Stimulated activated CD4-positive, alpha-beta T cell treated with anti-CD3 and anti-CD28 coated beads, Interleukin-1b, Interleukin-23, amount 100 ng/mL, for 48 hours (primary cell): ENCODE measurements around the gene ISLR2.
"Not testable (repeated sequence)": the region's sequence is repeated elsewhere in the genome, so short reads cannot be mapped to it uniquely, and the experiment has no call there.

Experiments
- DNase-seq: peaks from one replicate; pipeline ENCODE4 v3.0.0-alpha.2; 2020

ISLR2 gene, protein sequence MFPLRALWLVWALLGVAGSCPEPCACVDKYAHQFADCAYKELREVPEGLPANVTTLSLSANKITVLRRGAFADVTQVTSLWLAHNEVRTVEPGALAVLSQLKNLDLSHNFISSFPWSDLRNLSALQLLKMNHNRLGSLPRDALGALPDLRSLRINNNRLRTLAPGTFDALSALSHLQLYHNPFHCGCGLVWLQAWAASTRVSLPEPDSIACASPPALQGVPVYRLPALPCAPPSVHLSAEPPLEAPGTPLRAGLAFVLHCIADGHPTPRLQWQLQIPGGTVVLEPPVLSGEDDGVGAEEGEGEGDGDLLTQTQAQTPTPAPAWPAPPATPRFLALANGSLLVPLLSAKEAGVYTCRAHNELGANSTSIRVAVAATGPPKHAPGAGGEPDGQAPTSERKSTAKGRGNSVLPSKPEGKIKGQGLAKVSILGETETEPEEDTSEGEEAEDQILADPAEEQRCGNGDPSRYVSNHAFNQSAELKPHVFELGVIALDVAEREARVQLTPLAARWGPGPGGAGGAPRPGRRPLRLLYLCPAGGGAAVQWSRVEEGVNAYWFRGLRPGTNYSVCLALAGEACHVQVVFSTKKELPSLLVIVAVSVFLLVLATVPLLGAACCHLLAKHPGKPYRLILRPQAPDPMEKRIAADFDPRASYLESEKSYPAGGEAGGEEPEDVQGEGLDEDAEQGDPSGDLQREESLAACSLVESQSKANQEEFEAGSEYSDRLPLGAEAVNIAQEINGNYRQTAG

GRCh38 chr15:74130155-74130848 lies at the start of gene ISLR2:
Gene ISLR2 (plus strand): TSS chr15:74130586. CDS start chr15:74132755, 2,169 bp downstream.
- no peak for DNase-seq

- not testable (repeated sequence) for DNase-seq
Observed at GRCh38 chr15:74082450-74082849, 47.9 kb upstream of the ISLR2 start, which contains the start of gene GOLGA6A. Gene GOLGA6A (minus strand): TSS chr15:74082550. CDS start chr15:74082509, 41 bp downstream.

- DNase-seq: not testable (repeated sequence)
Observed at GRCh38 chr15:74094567-74094966, 35.8 kb upstream of the ISLR2 start.

DNA sequence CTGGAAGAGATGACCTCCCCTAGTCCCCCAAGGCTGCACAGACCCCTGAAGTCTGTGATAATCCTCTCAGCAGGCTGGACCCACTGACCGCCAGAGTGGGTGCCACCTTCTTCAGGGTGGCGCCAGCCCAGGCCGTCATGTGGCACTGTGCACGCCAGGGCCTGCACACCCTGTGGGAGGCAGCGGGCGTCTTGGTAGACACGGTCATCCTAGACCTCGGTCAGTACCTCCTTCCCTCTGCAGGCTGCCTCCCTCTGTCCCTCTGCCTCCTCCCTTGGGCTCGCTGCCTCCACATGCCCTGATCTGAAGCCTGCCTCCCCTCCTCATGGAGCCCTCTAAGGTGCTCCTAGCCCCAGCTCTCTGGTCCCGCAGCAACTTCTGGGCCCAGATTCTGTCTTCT lies 34.8 kb upstream of the ISLR2 start:
- DNase-seq: not testable (repeated sequence)

GRCh38 chr15:74096753-74097474 lies 33.5 kb upstream of the ISLR2 start:
- DNase-seq: not testable (repeated sequence)

DNA sequence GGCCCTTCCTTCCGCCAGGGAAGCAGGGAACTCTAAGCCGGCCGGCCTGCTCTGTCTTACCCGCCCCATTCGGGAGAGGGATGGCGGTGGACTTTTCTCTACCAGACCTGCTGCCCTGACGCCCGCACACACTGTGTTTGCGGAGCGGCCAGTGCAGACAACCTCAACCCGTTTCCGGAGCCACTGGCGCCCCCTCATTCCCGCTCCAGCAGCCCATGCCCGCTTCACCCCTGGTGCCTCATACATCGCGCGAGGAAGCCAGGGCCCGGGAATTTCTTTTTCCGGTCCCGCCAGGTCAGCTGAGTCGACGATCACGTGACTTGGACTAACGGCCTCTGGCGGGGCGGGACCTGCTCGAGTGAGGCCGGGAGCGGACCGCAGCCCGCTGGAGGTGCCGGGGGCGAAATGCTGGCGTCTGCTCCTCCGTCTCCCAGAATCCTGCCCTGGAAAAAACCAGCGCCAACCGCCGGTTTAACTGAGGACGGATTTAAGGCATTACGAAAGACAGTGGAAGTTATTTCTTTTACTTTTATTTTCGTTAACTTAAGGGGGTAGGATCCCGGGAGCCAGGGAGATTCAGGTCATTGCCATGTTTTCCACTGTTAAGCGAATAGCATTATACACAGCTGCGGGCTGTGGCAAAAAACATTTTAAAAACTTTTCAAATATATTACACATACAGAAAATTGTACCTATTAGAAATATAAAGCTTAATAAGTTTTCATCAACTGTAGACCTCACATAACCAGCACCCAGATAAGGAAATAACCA lies 30.2 kb upstream of the ISLR2 start:
- DNase-seq: peak; percentile 87

- DNase-seq: no peak
Observed at GRCh38 chr15:74108111-74108510, 22.3 kb upstream of the ISLR2 start.

DNA sequence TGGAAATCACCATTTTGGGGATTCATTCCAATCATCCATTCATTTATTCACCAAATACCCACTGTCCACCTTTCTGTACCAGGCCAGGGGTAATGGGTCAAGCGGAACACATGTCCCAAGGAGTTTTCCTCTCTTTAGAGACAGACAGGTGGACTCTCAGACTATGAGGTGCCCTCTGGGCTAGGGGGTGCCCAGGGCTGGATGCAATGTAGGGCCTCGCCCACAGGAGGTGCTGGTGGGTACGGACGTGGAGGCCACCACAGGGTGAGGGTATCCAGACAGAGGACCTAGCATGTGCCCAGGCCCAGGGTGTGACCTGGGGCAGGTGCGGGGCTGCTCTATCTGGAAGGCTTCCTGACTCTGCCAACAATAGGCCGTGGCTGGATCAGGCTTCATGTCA lies 21.8 kb upstream of the ISLR2 start:
- not testable (repeated sequence) for DNase-seq

GRCh38 chr15:74109713-74110112 lies 20.7 kb upstream of the ISLR2 start:
- DNase-seq: no peak

DNA sequence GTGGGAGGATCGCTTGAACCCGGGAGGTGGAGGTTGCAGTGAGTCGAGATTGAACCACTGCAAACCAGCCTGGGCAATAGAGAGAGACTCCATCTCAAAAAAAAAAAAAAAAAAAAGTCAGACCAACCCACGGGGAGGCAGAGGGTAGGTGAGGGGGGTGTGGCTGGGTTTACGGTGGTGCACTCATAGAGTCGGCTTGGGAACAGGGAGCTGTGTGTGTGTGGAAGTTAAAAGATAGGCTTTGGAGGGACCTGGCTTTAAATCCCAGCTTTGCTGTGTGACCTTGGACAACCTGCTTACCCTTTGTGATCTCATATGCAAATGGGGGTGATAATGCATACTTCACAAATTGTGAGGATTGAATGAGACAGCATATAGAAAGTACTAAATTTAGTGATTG lies 10.0 kb upstream of the ISLR2 start:
- no peak for DNase-seq

GRCh38 chr15:74121039-74121438 lies 9.3 kb upstream of the ISLR2 start:
- no peak for DNase-seq

DNA sequence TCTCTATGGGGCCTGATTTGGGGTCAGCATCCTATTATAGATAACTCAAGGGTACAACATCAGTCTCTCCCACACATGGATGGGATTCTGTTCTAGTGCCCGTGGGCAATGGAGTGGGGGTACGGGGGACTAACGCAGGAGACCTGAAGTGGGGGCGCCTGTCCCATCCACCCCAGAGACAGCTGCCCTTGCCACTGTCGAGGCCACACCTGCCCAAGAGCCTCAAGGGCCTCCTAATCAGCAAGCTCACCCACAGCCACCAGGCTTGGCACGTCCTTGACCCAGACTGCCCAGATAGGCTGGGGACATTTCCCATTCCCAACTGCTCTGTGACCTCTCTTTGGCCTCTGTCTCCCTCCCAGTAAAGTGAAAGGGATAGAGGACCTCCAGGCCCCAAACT lies 8.5 kb upstream of the ISLR2 start:
- no peak for DNase-seq

- DNase-seq: no peak
Observed at GRCh38 chr15:74122403-74123130, 7.8 kb upstream of the ISLR2 start.

DNA sequence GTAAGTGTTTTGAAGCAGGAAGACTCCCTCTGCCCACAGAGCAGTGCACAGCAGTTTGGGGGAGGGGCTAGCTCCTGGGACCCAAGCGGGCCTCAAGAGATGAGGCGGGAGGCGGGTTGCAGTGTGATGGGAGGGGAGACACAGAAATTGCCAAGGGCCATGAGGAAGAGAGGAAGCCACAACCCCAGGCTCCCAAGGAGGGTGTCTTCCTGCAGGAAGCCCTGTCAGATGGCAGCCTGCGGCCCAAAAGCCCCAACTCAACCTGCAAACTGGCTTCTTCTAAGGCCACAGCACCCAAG lies 7.3 kb upstream of the ISLR2 start:
- DNase-seq: no peak

DNA sequence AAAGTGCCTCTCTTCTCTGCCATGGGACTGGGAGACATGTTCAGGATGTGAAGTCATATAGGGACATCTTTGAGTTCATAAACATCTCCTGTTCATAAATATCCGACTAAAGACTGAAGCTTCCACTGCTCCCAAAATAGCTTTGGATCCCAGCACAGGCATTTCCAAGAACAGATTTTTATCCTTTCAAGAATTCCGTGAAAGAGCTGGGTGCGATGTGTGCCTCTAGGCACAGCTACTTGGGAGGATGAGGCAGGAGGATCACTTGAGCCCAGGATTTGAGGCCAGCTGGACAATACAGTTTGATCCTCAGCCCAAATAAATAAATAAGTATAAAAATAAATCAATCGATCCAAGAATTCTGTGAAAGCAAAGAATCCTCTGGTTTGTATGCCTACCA lies 6.7 kb upstream of the ISLR2 start:
- DNase-seq: no peak

GRCh38 chr15:74124196-74124595 lies 6.2 kb upstream of the ISLR2 start:
- DNase-seq: no peak

GRCh38 chr15:74124759-74125158 lies 5.6 kb upstream of the ISLR2 start:
- no peak for DNase-seq

- peak; percentile 87 for DNase-seq
Observed at GRCh38 chr15:74127255-74127953, 3.0 kb upstream of the ISLR2 start.

DNA sequence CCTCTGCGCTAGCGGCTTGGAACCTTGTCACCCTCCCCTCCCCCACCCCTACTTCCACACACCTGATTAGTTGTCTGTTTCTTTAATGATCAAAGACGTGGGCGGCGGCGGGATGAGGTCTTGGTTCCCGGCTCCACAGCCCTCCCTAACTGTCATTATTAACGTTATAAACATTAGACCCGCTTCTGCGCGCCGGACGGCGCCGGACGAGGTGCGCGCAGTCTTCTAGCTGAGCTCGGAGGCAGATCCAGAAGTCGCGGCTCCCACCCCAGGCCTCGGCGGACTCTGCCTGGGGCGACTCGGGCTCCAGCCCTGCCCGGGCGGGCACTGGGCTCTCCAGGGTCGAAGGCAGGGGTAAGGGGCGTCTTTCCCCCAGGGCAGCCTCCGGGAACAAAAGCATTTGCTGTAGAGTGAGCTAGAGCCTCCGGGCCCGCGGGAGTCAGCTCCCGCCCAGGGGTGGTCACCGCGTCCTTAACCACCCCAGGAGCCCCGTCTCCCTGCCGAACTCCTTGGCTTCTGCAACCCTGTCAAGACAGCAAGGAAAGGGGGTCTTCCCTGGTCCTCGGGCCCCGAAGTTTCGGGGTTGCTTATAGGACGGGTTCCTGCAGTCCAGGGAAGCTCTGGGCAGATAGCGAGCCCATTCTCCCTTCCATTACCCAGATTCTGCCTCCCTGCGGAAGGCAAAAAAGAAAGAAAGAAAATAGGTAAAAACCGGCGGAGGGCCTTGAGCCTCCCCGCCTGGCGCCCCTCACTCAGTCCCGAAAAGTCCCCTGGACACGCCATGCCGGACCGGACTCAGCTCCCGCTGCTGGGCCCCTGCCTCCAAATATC lies 2.2 kb upstream of the ISLR2 start:
- no peak for DNase-seq
